Measurements from ENCODE around the gene TMEM30B.

The TMEM30B gene

DNA sequence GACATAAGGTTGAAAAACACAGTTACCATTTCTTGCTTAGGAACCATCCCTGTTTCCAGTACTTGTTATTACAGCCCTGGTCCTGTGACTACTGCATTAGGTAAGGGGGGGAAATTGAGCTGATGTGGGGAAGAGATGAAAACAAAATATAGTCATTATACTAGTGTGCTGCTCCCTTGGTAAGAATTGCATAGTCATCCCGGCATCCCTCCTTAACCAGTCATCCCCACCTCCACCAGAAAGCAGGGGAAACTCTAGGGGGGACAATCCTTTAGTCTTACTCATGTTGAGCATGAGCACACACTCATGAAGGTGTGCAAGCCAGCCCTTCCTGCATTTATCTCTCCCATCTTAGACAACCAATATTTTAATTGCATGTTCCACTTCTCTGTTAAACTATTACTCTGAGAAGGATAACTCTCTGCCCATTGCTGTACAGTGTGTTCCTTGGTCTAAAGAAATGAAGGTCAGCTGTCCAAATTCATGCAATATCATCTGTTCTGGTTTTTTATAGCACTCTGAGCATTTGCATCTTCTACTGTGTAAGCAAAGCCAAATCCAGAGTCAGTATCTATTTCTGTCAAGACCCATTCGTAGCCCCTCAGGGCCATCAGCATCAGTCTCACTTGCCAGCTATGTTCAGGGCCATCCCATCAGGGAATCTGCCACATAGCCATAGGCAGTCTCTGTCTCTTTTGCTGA lies 46.8 kb downstream of the TMEM30B start:
- no peak for DNase-seq

DNA sequence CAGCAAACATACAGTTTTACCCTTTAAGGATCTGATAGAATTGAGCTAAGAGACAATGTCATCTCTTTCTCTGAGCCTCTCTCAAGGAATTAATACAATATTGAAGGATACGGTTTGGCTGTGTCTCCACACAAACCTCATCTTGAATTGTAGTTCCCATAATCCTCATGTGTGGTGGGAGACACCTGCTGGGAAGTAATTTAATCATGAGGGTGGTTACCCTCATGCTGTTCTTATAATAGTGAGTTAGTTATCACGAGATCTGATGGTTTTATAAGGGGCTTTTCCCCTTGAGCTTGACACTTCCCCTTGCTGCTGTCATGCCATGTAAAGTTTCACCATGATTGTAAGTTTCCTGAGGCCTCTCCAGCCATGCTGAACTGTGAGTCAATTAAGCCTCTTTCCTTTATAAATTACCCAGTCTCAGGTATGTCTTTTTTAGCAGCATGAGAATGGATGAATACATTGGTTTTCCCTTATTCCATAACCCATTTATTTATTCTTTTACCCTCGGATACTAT lies 47.6 kb downstream of the TMEM30B start:
- DNase-seq, result no peak

DNA sequence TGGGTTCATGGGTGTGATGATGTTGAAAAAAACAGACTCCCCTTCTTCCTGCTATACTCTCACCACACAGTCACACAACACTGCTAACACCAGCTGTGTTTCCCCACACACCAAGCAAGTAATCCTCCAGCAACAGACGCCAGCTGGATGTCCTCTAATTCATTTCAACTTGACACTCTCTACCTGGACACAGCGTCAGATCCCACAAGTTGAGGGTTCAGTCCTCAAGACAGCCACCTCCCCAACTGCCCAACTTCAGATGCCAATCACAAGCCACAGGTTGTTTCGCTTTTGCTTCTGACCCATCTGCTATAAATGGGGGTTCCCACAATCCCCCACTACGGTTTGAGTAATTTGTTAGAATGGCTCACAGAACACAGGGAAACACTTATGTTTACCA lies 49.3 kb downstream of the TMEM30B start:
- no peak for DNase-seq

DNA sequence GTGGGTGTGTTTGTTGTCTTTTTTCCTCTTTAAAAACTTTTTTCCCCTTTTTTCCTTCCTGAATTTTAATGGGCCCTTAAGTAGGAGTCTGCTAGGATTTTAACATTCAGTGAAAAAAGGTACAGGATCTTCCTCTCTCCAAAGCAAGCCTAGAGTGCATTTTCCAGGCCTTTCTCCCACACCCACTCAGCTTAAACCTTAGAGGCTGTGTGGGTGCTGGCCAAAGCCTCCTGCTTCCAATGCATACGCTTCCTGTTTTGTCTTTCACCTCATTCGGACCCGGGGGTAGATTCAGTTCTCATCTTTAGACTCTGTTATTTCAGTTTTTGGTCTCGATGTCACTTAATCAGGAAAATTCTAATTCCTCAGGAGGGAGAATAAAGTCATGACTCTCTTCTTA lies 51.2 kb downstream of the TMEM30B start:
- DNase-seq, result no peak

DNA sequence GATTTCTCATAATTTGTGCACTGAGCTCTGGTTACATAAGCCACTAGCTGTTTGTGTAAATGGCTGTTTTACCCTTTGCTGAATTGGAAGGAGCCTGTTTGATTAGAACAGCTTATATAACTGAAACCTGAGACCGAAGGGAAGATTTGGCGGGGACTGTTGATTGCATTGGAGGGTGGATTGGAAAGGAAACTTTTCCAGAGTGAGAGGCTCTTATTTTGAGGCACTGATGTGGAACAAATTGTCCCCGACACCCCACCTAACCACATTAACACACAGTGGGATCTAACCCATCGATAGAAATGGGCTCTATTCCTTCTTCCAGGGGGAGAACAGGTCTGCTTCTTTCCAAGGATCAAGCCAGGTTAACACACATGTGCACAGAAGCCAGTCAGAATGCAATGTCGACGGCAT lies 51.7 kb downstream of the TMEM30B start:
- no peak for DNase-seq

DNA sequence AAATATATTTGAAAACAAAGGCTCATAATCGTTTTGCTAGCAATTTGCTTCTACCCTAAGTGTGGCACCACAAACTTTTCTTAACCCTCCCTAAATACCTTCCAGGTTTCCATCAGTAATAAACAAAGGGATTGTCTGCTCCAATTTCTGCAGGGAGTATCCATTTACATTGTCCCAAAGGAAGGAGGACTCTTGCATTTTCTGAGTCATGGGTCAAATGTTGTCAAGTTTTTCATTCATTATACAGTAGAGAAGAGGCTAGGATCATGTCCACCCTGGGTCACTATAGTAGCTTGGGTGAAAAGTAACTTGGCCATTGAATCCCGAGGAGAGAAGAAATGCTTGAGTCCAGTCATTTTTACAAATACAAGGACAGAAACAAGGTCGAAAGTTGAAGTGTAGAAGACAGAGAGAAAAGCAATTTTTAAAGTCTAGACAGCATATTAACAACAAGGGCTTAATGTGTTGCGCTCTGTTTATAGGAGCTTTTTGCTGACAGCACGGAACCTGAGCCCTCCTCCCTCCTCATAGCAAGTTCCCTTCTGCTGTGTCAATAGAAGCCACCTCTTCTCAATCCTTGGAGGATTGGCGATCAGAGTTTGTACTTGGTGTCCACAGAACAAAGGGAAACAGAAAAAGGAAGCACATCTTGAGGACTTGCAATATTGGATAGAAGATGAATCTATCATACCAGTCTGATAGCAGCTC lies 53.1 kb downstream of the TMEM30B start:
- no peak for DNase-seq
